GM04504 (cell line): ENCODE data around the gene OPA1.

Experiments
- DNase-seq: peaks from one replicate; pipeline ENCODE4 v3.0.0-alpha.2; 2012; ENCODE audit warnings: low read depth

OPA1 gene

DNA sequence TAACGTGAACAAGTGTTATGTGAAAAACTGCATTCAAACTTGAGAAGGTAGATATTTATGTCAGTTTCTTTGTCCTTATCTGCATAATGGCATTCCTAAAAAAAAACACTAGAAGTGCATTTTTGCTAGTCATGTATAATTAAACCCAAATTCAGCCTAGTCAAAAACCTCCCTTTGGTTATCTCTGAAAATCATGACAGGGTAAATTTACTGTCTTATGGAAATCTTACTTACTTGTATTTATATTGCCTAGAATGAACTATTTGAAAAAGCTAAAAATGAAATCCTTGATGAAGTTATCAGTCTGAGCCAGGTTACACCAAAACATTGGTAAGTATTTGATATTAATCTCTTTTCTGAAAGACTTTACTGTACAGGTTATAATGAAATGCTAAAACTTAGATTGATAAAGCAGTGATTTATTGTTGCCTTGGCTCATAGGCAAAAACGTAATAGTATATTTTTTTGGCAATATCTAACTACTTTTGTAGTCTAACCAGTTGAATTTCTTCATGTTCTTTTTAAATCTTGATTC lies 55.6 kb downstream of the OPA1 start:
- no peak for DNase-seq

- no peak for DNase-seq
Measured at GRCh38 chr3:193650585-193650984, 57.6 kb downstream of the OPA1 start.

DNA sequence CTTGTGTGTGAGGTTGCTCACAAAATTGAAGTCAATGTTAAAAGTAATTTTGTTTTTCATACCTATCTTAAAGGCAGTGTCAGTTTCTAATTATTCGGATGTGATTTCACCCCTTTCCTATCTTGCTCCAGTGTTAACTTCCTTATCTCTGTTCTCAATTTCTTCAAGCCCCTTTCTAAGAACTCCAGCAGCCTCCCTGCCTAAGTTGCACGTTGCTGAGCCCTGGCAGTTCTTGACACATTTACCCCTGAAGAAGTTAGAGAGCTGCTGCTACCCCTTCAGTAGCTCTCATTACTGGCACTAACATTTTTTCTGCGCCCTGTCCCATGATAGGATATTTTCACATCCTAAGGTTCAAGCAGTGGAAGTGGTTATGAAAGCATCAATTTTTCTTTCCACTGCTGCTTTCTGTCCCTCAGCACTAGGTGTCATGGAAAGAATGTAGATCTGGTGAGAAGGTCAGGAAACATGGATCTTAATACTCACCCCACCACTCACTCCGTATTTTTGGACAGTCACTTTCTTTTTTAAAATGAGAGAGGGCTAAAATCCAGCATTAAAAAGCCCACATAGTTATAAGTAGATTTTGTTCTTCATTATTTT lies 62.9 kb downstream of the OPA1 start:
- DNase-seq = no peak

DNA sequence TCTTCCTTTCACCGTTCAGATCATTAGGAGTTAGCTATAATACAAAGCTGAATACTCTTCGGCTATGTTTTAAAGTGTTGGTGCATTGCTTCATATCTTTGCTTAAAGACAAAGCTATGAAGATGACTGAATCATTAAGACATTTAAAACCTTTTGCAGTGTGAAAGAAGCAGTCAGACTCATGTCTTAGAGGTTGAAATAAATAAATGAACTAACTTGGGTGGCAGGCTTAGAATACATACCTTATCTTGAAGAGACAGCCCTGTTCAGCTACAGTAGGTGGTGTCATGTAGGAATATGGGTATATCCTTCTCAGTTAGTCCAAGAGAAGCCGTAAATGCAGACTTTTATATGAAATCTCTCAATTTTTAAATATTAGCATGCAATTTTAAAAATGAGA lies 63.4 kb downstream of the OPA1 start:
- no peak for DNase-seq

GRCh38 chr3:193656878-193657282 lies 63.9 kb downstream of the OPA1 start:
- DNase-seq = no peak

- DNase-seq = no peak
Measured at GRCh38 chr3:193660171-193660570, 67.2 kb downstream of the OPA1 start.

- no peak for DNase-seq
Measured at GRCh38 chr3:193660698-193661411, 67.8 kb downstream of the OPA1 start.

GRCh38 chr3:193662757-193663322 lies 69.8 kb downstream of the OPA1 start:
- no peak for DNase-seq

DNA sequence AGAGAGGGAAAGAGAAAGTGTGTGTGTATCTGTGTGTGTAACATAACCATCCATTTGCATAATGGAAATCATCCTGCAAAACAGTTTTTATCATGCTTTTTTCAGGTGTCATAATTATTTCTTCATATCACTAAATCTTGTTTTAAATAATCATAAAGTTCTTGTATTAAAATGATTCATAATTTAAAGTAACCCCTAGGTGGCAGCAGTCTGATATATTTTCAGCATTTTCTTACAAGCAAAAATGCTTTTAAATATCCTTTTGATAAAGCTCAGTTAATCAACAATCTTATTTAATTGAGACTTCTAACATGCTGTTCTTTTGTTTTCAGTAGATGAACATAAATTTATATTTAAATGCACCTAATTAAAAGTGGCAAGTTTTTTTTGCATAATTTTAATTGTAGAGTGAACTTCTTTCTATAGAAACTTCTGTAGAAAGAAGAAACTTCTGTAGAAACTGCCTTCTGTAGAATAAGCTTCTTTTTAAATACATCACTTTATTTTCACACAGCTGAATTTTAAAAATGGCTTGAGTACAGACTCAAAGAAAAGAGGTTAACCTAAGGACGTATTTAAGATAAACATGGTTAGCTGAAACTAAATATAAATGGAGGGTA lies 72.5 kb downstream of the OPA1 start:
- DNase-seq = no peak

DNA sequence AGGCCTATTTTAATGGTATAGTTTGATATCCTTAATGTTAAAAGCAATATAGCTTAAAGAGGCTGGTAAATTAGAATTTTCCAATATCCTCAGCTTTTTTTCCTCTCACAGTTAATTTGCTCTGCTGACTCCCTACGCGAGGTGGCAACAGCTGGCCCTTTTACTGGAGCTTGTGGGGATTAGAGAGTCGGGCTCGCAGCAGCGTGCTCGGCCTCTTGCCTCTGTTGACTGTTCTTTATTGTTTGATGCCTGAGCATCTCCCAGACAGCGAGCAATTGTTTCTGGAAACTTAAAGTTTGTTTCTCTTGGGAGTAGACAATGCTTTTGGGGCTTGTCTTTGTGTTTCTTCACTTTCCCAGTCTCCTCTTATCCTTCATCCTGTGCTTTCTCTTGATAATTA lies 80.8 kb downstream of the OPA1 start:
- no peak for DNase-seq

- DNase-seq = no peak
Measured at GRCh38 chr3:193674714-193675113, 81.7 kb downstream of the OPA1 start.

GRCh38 chr3:193677734-193678133 lies 84.7 kb downstream of the OPA1 start:
- DNase-seq = no peak

DNA sequence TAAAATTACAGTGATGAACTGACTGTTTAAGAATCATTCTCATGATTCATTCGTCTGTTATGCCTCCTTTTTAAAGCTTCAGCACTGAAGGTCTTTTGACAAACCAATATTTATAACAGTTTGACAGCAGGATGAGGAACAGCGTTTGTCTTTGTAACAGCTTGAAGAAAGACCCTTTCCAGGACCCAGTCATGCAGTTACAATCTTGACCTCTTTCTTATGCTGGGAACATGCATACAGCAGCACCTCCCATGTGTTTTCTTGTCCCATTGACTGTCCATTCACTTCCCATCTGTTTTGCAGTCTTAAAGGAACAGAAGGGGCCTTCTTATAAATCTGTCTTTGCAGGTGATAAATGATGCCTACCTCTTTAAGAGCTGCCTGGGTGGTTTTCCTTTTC lies 87.2 kb downstream of the OPA1 start:
- DNase-seq = peak; percentile 4

- DNase-seq = no peak
Measured at GRCh38 chr3:193681631-193682030, 88.6 kb downstream of the OPA1 start.

GRCh38 chr3:193686665-193687483 lies 93.9 kb downstream of the OPA1 start:
- no peak for DNase-seq

- DNase-seq = no peak
Measured at GRCh38 chr3:193688834-193689714, 96.1 kb downstream of the OPA1 start.

- DNase-seq = no peak
Measured at GRCh38 chr3:193693774-193694173, 100.8 kb downstream of the OPA1 start.

DNA sequence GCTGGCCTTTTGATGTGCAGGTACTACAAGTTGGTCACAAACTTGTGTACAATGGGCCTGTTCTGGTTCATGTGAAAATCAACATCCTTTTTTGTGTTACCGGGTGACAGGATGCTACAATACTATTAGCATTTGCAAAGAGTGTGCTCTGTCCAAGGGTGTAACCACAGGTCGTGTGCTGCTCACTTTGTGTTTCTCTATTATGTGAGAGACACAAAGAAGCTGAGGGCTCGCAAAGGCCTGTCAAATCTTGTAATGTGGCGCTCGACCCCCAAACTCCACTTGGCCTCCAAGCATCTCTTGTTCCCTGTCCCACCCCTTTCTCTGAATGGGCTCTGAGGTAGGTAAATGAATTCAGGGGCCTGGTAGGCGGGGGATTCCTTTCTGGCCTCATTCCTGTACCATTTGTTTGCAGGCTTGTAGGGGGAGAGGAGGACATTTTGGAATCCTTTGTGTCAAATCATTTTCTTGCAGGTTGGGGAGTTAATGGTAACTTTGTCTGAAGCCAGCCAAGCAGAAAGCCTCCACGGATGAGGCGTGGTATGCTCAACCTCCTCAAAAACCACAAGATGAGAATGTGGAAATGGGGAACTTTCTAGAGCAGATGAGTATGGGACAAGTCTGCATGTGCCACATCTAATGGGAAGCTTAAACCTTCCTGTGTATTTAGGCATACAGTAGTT lies 109.1 kb downstream of the OPA1 start:
- peak; percentile 5 for DNase-seq

GRCh38 chr3:193702967-193703366 lies 110.0 kb downstream of the OPA1 start:
- peak; percentile 18 for DNase-seq

DNA sequence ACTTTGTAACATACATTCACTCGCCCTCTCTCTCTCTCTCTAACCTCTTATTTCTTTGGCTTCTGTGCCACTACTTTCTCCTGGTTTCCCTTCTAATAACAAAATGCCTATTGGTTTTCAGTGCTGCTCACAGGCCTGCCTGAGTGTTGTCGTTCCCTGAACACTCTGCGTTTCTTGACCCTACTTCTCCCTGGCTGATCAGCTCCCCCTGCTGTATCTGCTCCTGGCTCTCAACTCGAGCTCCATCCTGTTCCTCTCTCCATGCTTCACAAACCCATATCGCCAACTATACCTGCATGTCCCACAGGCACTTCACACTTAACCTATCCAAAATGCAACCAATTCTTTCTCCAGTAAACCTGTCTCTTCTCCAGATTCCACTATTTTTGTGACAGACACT lies 111.4 kb downstream of the OPA1 start:
- DNase-seq = no peak
